22Rv1 (cell line): Measurements from ENCODE around the gene VASH2.

Source experiments
- CTCF ChIP-seq: fragments of 450-650 bp; IDR thresholded peaks from 2 replicates; pipeline ENCODE4 v1.5.1; 2017; ENCODE audit warnings: mild to moderate bottlenecking
- ZFX ChIP-seq: fragments of 450-650 bp; IDR thresholded peaks from 2 replicates; pipeline ENCODE4 v1.6.1; 2017; ENCODE audit warnings: antibody characterized with exemption, borderline replicate concordance

GRCh38 chr1:212941452-212941851 lies 8.9 kb upstream of the VASH2 start:
- no peak for TF ChIP-seq CTCF
- TF ChIP-seq ZFX = no peak
